Ovary (tissue), 3 donors: Measurements from ENCODE around the gene FTO.
"Not testable (repeated sequence)": the region's sequence is repeated elsewhere in the genome, so short reads cannot be mapped to it uniquely, and the experiment has no call there.

Experiments used
- CTCF ChIP-seq, 3 donors: fragments of 450-650 bp in 2 of 3; fragments of 200-600 bp in 1 of 3; IDR thresholded peaks; one replicate each; pipeline versions ENCODE4 v1.5.1 to v1.8.0; 2016 to 2022; ENCODE audit warnings: antibody characterized with exemption in 3 of 3, mild to moderate bottlenecking in 1 of 3
- EP300 ChIP-seq: sonication (generic); formaldehyde crosslinking; IDR thresholded peaks from one replicate; pipeline ENCODE4 v1.6.1; 2017; ENCODE audit warnings: antibody characterized with exemption
- POLR2A ChIP-seq: fragments of 450-650 bp; IDR thresholded peaks from one replicate; pipeline ENCODE4 v1.6.1; 2017; ENCODE audit warnings: antibody characterized with exemption, mild to moderate bottlenecking, moderate library complexity
- donor health status: DM: no; HTN: no; CAD: no.

- TF ChIP-seq POLR2A; CTCF (IDR thresholded peaks at IDR 0.05); EP300: not testable (repeated sequence)
These were observed 477.9 kb downstream of the FTO start for GRCh38 chr16:54181683-54182329.
